AG10803 (cell line): ENCODE results near the gene SELENOK.

ENCODE experiments used
- DNase-seq: peaks from one replicate; pipeline ENCODE4 v3.0.0; 2010; ENCODE audit warnings: low read depth
- H3K4me3 ChIP-seq: 2 replicates; pipeline ENCODE4 v1.5.1; 2011; ENCODE audit warnings: mild to moderate bottlenecking, low read length, control low read depth
- TF ChIP-seq, protein P1 (sequence below): conservative IDR thresholded peaks from 2 replicates; pipeline ENCODE4 v1.5.1; 2011; ENCODE audit warnings: mild to moderate bottlenecking, low read length, control low read depth, inconsistent platforms

The SELENOK gene

DNA sequence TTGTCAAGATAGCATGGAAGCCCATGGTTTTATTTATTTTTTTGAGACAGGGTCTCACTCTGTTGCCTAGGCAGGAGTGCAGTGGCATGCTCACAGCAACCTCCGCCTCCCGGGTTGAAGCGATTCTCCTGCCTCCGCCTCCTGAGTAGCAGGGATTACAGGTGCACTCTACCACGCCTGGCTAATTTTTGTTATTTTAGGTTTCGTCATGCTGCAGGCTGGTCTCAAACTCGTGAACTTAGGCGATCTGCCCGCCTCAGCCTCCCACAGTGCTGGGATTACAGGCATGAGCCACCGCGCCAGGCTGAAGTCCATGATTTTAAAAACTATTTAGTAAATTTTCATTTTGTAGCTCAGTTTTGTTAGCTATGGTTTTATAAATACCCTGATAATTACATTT is 7.0 kb downstream of the SELENOK start:
- no peak overlapping the region for H3K4me3 ChIP-seq
- DNase-seq = no peak
- TF ChIP-seq, protein P1, sequence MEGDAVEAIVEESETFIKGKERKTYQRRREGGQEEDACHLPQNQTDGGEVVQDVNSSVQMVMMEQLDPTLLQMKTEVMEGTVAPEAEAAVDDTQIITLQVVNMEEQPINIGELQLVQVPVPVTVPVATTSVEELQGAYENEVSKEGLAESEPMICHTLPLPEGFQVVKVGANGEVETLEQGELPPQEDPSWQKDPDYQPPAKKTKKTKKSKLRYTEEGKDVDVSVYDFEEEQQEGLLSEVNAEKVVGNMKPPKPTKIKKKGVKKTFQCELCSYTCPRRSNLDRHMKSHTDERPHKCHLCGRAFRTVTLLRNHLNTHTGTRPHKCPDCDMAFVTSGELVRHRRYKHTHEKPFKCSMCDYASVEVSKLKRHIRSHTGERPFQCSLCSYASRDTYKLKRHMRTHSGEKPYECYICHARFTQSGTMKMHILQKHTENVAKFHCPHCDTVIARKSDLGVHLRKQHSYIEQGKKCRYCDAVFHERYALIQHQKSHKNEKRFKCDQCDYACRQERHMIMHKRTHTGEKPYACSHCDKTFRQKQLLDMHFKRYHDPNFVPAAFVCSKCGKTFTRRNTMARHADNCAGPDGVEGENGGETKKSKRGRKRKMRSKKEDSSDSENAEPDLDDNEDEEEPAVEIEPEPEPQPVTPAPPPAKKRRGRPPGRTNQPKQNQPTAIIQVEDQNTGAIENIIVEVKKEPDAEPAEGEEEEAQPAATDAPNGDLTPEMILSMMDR = no peak

DNA sequence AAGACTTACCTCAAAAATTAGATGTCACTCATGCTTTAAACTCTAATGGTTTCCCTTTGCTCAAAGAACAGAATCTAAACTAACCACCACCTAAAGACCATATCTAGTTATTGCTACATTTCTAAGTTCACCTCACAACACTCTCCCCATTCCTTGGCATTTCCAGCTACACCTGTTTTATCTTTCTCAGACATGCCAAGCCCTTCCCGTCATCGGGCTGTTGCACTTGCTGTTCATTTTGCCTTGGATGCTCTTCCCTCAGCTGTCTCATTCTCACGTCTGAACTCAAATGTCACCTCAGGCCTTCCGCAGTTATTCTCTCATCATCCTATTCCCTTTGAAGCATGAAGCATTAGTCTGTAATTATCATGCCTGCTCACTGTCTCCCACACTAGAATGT is 8.7 kb downstream of the SELENOK start:
- DNase-seq = no peak
- H3K4me3 ChIP-seq = no peak overlapping the region
- TF ChIP-seq, protein P1 = no peak

DNA sequence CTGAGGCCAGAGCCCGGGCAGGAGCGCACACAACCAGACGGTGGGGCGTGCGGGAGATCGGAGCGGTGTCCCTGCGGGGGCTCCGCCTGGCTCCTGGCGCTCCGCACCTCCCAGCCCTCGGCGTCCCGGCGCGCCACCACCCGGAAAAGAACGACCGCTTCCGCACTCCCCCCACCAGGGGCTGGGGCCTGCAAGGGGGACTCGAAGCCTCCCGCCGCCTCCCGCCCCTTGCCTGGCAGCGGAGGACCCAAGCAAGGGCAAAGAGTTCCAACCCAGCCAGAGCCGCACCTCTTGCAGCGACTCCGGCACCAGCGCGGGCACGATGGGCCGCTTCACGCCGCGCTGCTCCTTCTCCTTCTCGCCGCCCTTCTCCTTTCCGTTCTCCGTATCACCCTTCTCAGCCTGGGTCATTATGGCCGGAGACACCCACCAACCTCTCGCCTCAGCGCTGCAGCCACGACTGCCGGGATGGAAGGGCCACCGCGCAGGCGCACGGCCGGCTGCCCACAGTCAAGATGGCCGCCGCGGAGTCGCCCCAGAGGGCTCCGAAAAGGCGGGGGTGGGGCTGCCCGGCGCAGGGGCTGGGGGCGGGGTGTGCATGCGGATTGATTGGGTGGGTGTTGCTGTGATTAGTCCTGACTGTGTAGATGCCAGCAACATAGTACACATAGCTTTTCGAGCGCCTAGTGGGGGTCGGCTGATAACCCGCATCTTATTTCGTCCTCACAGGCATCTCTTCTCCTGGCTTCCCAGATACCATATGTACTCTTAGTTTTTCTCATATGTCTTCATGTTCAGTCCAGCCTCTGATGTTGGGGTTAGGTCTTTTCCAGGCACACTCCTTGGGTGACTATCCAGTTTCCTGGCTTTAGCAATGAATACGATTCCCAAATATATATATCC is 9.7 kb downstream of the SELENOK start, which contains the start of gene ACTR8:
ACTR8 (minus strand) TSS at position 462 of the 903 bp plus-strand sequence; CDS start at position 411, 51 bp downstream.
- peak within 1 kb of the TSS; percentile 93 for H3K4me3 ChIP-seq
- DNase-seq = peak; percentile 77
- TF ChIP-seq, protein P1 = peak; percentile 20; the same call in 1 of the 2 replicates

DNA sequence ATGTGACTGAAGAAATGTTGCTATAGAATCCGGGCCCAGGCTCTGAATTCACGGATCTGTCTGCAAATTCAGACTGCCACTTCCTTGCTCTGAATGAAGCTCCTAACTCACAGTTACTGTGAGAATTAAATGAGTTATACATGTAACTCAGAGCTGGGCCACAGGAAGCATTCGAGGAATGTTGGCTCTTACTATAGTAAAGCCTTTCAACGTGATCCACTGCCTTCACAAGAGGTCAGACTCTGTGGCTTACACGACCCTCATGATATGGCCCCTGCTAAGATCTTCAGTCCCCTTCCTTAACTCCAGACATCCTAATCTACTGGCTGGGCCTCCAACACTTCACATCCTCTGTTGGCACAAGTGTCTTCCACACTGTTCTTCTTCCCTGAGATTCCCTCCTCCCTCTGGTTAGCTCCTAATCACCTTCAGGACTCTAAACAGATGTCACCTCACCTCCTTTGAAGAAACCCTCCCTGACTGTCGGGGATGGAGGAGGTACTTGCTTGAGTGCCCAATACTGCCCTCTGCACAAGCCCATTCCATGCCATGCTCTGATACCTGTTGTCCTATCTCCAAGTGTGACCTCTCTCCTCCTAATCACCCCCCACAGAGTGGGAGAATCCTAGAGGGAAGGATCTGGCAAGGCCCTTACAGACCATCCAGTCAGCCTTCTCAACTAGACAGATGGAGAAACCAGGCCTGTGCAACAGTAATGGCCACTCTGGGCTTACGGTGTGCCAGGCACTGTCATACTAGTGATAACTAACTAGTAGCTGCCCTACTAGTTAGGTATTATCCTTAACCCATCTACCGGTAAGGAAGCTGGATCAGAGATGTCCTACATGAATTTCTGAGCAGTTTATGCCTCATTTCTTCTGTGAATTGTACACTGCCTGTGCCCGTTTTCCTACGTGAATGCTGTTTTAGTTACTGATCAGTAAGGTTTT is 11.0 kb downstream of the SELENOK start:
- H3K4me3 ChIP-seq = peak overlapping the region; percentile 93
- TF ChIP-seq, protein P1 = no peak
- DNase-seq = peak; percentile 57

DNA sequence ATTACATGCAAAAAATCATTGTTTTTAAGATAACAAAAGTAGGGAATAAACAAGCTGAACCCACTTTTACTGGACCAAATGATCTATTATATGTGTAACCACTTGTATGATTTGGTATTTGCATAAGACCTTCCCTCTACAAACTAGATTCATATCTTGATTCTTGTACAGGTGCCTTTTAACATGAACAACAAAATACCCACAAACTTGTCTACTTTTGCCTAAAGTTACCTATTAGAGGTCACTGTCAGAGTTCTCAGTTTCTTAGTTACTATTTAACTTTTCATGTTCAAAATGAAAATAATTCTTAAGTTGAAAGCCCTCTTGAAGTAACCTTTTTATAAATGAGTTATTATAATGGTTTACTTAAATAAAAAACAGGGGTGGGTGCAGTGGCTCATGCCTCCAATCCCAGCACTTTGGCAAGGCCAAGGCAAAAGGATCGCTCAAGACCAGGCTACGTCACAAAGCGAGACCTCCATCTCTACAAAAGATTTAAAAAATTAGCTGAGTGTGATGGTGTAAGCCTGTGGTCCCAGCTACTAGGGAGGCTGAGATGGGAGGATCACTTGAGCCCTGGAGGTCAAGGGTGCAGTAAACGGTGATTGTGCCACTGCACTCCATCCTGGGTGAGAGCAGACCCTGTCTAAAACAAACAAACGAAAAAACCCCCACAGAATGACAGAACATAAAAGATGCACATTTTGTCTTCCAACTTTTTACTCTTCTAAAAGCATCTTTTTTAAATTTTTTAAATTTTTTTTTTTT is 25.7 kb downstream of the SELENOK start:
- no peak overlapping the region for H3K4me3 ChIP-seq
- TF ChIP-seq, protein P1 = no peak
- no peak for DNase-seq

DNA sequence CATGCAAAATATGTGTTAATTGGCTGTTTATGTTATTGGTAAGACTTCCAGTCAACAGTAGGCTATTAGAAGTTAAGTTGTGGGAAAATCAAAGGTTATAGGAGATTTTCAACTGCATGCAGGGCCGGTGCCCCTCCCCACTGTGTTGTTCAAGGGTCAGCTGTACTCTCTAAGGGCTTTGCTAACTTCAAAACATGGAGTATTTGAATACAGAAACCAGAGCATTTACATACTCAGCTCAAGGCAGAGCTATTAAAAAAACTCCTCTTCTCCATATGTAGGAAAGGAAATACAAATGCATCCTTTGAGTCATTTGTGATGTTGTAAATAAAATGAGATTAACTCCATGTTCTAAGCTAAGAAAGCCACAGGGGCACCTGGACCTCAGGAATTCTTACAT is 28.5 kb downstream of the SELENOK start:
- no peak for DNase-seq
- TF ChIP-seq, protein P1 = no peak
- no peak overlapping the region for H3K4me3 ChIP-seq
